ENCODE results near the gene EFNA5.

Gene EFNA5

GRCh38 chr5:107673039-107673367, 2.3 kb upstream of the EFNA5 start:
- H3K4me3 ChIP-seq (ENCODE audit: low read length) = peak overlapping the region; percentile 29; the same call in 1 of the 2 replicates
- H3K4me1 ChIP-seq (ENCODE audit: control insufficient read depth, insufficient read depth, low read length) = no peaks in the 10 kb centered on the region
- H3K36me3 ChIP-seq (ENCODE audit: control insufficient read depth, insufficient read depth, low read length) = no peaks in the 10 kb centered on the region
- no peak for DNase-seq (ENCODE audit: low read depth, low spot score)
- WGBS (ENCODE audit: insufficient coverage, insufficient read length) = no CpG with 5 or more reads among the region's 11 CpGs
- no peaks in the 10 kb centered on the region for H3K9me3 ChIP-seq (ENCODE audit: control insufficient read depth, insufficient read depth, low read length)
- peaks cover 4% of the 10 kb centered on the region; the same call in 1 of the 2 replicates for H3K27me3 ChIP-seq (ENCODE audit: control insufficient read depth, insufficient read depth, low read length)
- no peak overlapping the region for H3K27ac ChIP-seq (ENCODE audit: low read length)

- Histone ChIP-seq H3K9me3 (ENCODE audit: control insufficient read depth, insufficient read depth, low read length) (no peaks in the 10 kb centered on the region), H3K27me3 (ENCODE audit: control insufficient read depth, insufficient read depth, low read length) (peaks cover 4% of the 10 kb centered on the region; the same call in 1 of the 2 replicates), H3K4me3 (ENCODE audit: low read length) (peak overlapping the region; percentile 95), H3K4me1 (ENCODE audit: control insufficient read depth, insufficient read depth, low read length) (no peaks in the 10 kb centered on the region), H3K36me3 (ENCODE audit: control insufficient read depth, insufficient read depth, low read length) (no peaks in the 10 kb centered on the region), H3K27ac (ENCODE audit: low read length) (no peak overlapping the region)
- no CpG with 5 or more reads among the region's 66 CpGs for WGBS (ENCODE audit: insufficient coverage, insufficient read length)
- peak; percentile 84 for DNase-seq (ENCODE audit: low read depth, low spot score)
Measured at GRCh38 chr5:107672211-107673038, 1.7 kb upstream of the EFNA5 start.

- no peaks in the 10 kb centered on the region for H3K4me1 ChIP-seq (ENCODE audit: control insufficient read depth, insufficient read depth, low read length)
- H3K27me3 ChIP-seq (ENCODE audit: control insufficient read depth, insufficient read depth, low read length) = peaks cover 4% of the 10 kb centered on the region; the same call in 1 of the 2 replicates
- H3K4me3 ChIP-seq (ENCODE audit: low read length) = peak overlapping the region; percentile 95; the same call in 1 of the 2 replicates
- H3K36me3 ChIP-seq (ENCODE audit: control insufficient read depth, insufficient read depth, low read length) = no peaks in the 10 kb centered on the region
- H3K9me3 ChIP-seq (ENCODE audit: control insufficient read depth, insufficient read depth, low read length) = no peaks in the 10 kb centered on the region
- DNase-seq (ENCODE audit: low read depth, low spot score) = no peak
- no peak overlapping the region for H3K27ac ChIP-seq (ENCODE audit: low read length)
- WGBS (ENCODE audit: insufficient coverage, insufficient read length) = no CpG with 5 or more reads among the region's 20 CpGs
Measured at GRCh38 chr5:107671742-107672210, 1.0 kb upstream of the EFNA5 start.

GRCh38 chr5:107670087-107670931, 428 bp downstream of the EFNA5 start:
- no peak overlapping the region for H3K27ac ChIP-seq (ENCODE audit: low read length)
- H3K36me3 ChIP-seq (ENCODE audit: control insufficient read depth, insufficient read depth, low read length) = no peaks in the 10 kb centered on the region
- no peak for DNase-seq (ENCODE audit: low read depth, low spot score)
- H3K27me3 ChIP-seq (ENCODE audit: control insufficient read depth, insufficient read depth, low read length) = peaks cover 4% of the 10 kb centered on the region; the same call in 1 of the 2 replicates
- no CpG with 5 or more reads among the region's 77 CpGs for WGBS (ENCODE audit: insufficient coverage, insufficient read length)
- peak overlapping the region; percentile 95 for H3K4me3 ChIP-seq (ENCODE audit: low read length)
- H3K9me3 ChIP-seq (ENCODE audit: control insufficient read depth, insufficient read depth, low read length) = no peaks in the 10 kb centered on the region
- no peaks in the 10 kb centered on the region for H3K4me1 ChIP-seq (ENCODE audit: control insufficient read depth, insufficient read depth, low read length)

- no peaks in the 10 kb centered on the region for H3K9me3 ChIP-seq (ENCODE audit: control insufficient read depth, insufficient read depth, low read length)
- DNase-seq (ENCODE audit: low read depth, low spot score) = no peak
- H3K27ac ChIP-seq (ENCODE audit: low read length) = no peak overlapping the region
- no CpG with 5 or more reads among the region's 60 CpGs for WGBS (ENCODE audit: insufficient coverage, insufficient read length)
- peak overlapping the region; percentile 95 for H3K4me3 ChIP-seq (ENCODE audit: low read length)
- no peaks in the 10 kb centered on the region for H3K4me1 ChIP-seq (ENCODE audit: control insufficient read depth, insufficient read depth, low read length)
- H3K36me3 ChIP-seq (ENCODE audit: control insufficient read depth, insufficient read depth, low read length) = no peaks in the 10 kb centered on the region
- H3K27me3 ChIP-seq (ENCODE audit: control insufficient read depth, insufficient read depth, low read length) = peaks cover 4% of the 10 kb centered on the region; the same call in 1 of the 2 replicates
Measured at GRCh38 chr5:107669096-107670031, 1.4 kb downstream of the EFNA5 start.

- Histone ChIP-seq H3K4me1 (ENCODE audit: control insufficient read depth, insufficient read depth, low read length) (no peaks in the 10 kb centered on the region), H3K4me3 (ENCODE audit: low read length) (peak overlapping the region; percentile 95; the same call in 1 of the 2 replicates), H3K36me3 (ENCODE audit: control insufficient read depth, insufficient read depth, low read length) (no peaks in the 10 kb centered on the region), H3K27ac (ENCODE audit: low read length) (no peak overlapping the region), H3K9me3 (ENCODE audit: control insufficient read depth, insufficient read depth, low read length) (no peaks in the 10 kb centered on the region), H3K27me3 (ENCODE audit: control insufficient read depth, insufficient read depth, low read length) (peaks cover 4% of the 10 kb centered on the region; the same call in 1 of the 2 replicates)
- no CpG with 5 or more reads among the region's 11 CpGs for WGBS (ENCODE audit: insufficient coverage, insufficient read length)
- no peak for DNase-seq (ENCODE audit: low read depth, low spot score)
Measured at GRCh38 chr5:107668154-107669095, 2.3 kb downstream of the EFNA5 start.

- Histone ChIP-seq H3K27ac (ENCODE audit: low read length) (no peak overlapping the region), H3K27me3 (ENCODE audit: control insufficient read depth, insufficient read depth, low read length) (peaks cover 4% of the 10 kb centered on the region; the same call in 1 of the 2 replicates), H3K4me3 (ENCODE audit: low read length) (no peak overlapping the region), H3K4me1 (ENCODE audit: control insufficient read depth, insufficient read depth, low read length) (no peaks in the 10 kb centered on the region), H3K36me3 (ENCODE audit: control insufficient read depth, insufficient read depth, low read length) (no peaks in the 10 kb centered on the region), H3K9me3 (ENCODE audit: control insufficient read depth, insufficient read depth, low read length) (no peaks in the 10 kb centered on the region)
- no peak for DNase-seq (ENCODE audit: low read depth, low spot score)
- WGBS (ENCODE audit: insufficient coverage, insufficient read length) = no CpG with 5 or more reads among the region's 3 CpGs
Measured at GRCh38 chr5:107666051-107666655, 4.6 kb downstream of the EFNA5 start.

GRCh38 chr5:107665036-107665570, 5.6 kb downstream of the EFNA5 start:
- H3K9me3 ChIP-seq (ENCODE audit: control insufficient read depth, insufficient read depth, low read length) = no peaks in the 10 kb centered on the region
- no CpG with 5 or more reads among the region's 2 CpGs for WGBS (ENCODE audit: insufficient coverage, insufficient read length)
- DNase-seq (ENCODE audit: low read depth, low spot score) = no peak
- no peak overlapping the region for H3K4me3 ChIP-seq (ENCODE audit: low read length)
- no peak overlapping the region for H3K27ac ChIP-seq (ENCODE audit: low read length)
- H3K36me3 ChIP-seq (ENCODE audit: control insufficient read depth, insufficient read depth, low read length) = no peaks in the 10 kb centered on the region
- H3K4me1 ChIP-seq (ENCODE audit: control insufficient read depth, insufficient read depth, low read length) = no peaks in the 10 kb centered on the region
- peaks cover 4% of the 10 kb centered on the region; the same call in 1 of the 2 replicates for H3K27me3 ChIP-seq (ENCODE audit: control insufficient read depth, insufficient read depth, low read length)
